GM12873 (cell line): ENCODE data around the gene GJB5.

Experiments used
- CTCF ChIP-seq: IDR thresholded peaks from 2 replicates; pipeline ENCODE4 v1.5.1; 2012; ENCODE audit warnings: low read depth, mild to moderate bottlenecking, moderate library complexity, low read length, control low read depth; ENCODE audit not compliant: insufficient read depth; ENCODE audit errors: missing control alignments

GJB5 gene

DNA sequence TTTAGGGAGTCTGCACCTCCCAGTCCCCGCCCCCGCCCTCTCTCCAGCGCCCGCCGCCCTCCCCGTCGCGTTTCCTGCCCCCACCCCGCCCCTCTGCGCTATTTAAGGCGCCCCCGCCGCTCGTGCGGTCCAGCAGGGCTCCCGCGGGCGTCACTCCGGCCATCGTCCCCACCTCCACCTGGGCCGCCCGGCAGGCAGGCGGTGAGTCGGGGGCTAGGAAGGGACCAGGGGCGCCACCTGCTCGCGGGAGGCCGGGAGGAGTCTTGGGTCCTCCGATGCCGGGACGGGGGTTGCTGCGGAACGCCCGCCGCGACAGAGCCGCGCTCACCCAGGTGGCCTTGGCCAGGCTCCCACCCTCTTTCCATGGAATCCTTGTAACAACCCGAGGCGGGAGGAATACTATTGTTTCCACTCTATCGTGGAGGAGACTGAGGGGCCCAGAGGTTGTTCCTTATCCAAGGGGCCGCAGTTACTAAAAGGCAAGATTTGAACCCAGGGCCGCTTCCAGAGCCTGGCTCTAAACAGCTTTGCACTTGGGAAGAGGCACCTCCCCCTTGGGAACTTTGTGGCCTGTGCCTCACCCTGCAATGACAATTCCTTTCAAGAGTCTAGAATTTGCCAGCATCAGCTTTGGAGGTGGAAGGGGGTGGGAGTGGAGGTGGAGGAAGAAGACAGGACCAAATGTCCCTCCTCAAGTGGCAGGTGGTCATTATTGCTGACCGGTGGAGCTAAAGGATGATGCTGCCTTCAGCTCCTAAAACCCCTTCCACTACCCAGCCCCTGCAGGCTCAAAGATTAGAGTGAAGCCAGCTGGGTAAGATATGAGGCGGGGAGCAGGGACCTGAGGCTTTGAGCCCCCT, 38.3 kb downstream of the GJB5 start, which contains the start of gene GJA4:
Gene GJA4, plus strand, starts transcription at position 132 of the 860 bp plus-strand sequence. CDS start 1,215 bp downstream, outside the sequence.
- no peak for TF ChIP-seq CTCF

DNA sequence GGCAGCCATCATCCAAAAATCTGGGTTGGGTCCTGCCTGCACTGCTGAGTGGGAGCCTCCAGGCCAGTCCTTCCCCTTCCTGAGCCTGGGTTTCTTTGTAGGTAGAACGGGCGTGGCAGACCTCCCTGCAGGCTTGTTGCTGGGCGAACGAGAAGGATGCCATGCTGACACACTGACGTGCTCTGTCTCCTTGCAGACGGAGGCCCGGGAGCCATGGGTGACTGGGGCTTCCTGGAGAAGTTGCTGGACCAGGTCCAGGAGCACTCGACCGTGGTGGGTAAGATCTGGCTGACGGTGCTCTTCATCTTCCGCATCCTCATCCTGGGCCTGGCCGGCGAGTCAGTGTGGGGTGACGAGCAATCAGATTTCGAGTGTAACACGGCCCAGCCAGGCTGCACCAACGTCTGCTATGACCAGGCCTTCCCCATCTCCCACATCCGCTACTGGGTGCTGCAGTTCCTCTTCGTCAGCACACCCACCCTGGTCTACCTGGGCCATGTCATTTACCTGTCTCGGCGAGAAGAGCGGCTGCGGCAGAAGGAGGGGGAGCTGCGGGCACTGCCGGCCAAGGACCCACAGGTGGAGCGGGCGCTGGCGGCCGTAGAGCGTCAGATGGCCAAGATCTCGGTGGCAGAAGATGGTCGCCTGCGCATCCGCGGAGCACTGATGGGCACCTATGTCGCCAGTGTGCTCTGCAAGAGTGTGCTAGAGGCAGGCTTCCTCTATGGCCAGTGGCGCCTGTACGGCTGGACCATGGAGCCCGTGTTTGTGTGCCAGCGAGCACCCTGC, 39.3 kb downstream of the GJB5 start:
- no peak for TF ChIP-seq CTCF

DNA sequence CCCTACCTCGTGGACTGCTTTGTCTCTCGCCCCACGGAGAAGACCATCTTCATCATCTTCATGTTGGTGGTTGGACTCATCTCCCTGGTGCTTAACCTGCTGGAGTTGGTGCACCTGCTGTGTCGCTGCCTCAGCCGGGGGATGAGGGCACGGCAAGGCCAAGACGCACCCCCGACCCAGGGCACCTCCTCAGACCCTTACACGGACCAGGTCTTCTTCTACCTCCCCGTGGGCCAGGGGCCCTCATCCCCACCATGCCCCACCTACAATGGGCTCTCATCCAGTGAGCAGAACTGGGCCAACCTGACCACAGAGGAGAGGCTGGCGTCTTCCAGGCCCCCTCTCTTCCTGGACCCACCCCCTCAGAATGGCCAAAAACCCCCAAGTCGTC, 39.9 kb downstream of the GJB5 start:
- TF ChIP-seq CTCF, result no peak

GRCh38 chr1:34795916-34796315, 41.1 kb downstream of the GJB5 start:
- no peak for TF ChIP-seq CTCF

DNA sequence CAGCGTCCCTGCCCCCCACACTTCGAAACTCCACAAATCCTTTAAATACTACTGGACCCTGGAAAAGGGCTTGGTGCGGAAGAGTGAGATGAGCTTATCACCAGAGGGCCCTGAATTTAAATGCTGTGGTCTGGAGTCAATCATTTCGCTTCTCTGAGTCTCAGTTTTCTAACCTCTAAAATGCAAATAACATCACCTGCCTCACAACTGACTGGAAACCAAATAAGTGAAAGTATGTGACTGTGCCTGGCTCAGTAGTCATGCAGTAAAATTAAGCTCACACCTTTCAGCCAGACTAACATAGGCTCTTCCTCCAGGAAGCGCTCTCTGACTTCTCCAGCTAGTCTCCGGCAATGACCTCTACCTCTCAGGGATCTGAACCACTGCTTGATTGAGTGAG, 42.1 kb downstream of the GJB5 start:
- no peak for TF ChIP-seq CTCF

DNA sequence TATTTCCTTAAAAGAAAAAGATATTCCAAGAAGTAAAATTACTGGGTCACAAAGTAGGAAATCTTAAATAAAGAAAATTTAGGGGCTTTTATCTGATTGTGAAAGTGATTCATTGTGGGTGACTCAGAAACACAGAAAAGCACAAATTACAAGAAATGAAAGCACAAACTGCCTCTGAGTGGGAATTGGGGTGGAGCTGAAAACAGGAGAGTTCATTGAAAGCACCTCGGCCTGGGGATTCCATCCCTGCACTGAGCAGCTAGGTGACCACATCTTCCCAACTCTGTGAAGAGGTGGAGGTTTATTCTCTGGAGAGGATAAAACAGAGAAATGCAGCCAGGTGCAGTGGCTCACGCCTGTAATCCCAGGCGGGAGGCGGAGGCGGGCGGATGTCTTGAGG, 45.4 kb downstream of the GJB5 start:
- TF ChIP-seq CTCF, result no peak

GRCh38 chr1:34803770-34804169, 48.9 kb downstream of the GJB5 start:
- no peak for TF ChIP-seq CTCF
